Brain microvascular endothelial cell (primary cell): Measurements from ENCODE around the gene SLC22A12.

Experiments used
- DNase-seq: peaks from one replicate; pipeline ENCODE4 v3.0.0-alpha.2; 2020
- H3K27ac ChIP-seq: fragments of 250-450 bp; sonication (Bioruptor Pico); 2 replicates; pipeline ENCODE4 v1.5.1; 2020; ENCODE audit warnings: mild to moderate bottlenecking, moderate library complexity
- H3K27me3 ChIP-seq: fragments of 250-450 bp; sonication (Bioruptor Pico); replicated peaks from 2 replicates; pipeline ENCODE4 v1.5.1; 2020; ENCODE audit warnings: mild to moderate bottlenecking
- H3K36me3 ChIP-seq: fragments of 250-450 bp; sonication (Bioruptor Pico); replicated peaks from 2 replicates; pipeline ENCODE4 v1.5.1; 2020; ENCODE audit warnings: mild to moderate bottlenecking
- H3K4me3 ChIP-seq: 2 replicates; pipeline ENCODE4 v1.5.1; 2011; ENCODE audit warnings: low read depth, mild to moderate bottlenecking, control low read depth, low read length, moderate library complexity
- CTCF ChIP-seq: IDR thresholded peaks from 2 replicates; pipeline ENCODE4 v1.5.1; 2011; ENCODE audit warnings: low read depth, mild to moderate bottlenecking, moderate library complexity, low read length, control low read depth, inconsistent platforms; ENCODE audit errors: missing control alignments
- in situ Hi-C: cut with HindIII; loops from 2 replicates; pipeline ENCODE4 v1.10.0; 2017; ENCODE audit warnings: low sequenced_read_pairs, low pct_ligation_motif_present

Gene SLC22A12

GRCh38 chr11:64603411-64604110 is 12.5 kb downstream of the SLC22A12 start:
- H3K4me3 ChIP-seq, result no peak overlapping the region
- in situ Hi-C loops, result no loop called here
- H3K36me3 ChIP-seq, result no peaks in the 10 kb centered on the region
- H3K27me3 ChIP-seq, result peaks cover 13% of the 10 kb centered on the region
- no peak overlapping the region for H3K27ac ChIP-seq
- DNase-seq, result no peak
- TF ChIP-seq CTCF, result no peak

- DNase-seq, result no peak
- no peak for TF ChIP-seq CTCF
- in situ Hi-C loops, result no loop called here
- Histone ChIP-seq H3K27me3 (peaks cover 16% of the 10 kb centered on the region), H3K36me3 (no peaks in the 10 kb centered on the region), H3K27ac (no peak overlapping the region), H3K4me3 (no peak overlapping the region)
Measured at GRCh38 chr11:64604458-64605243, 13.6 kb downstream of the SLC22A12 start.

- DNase-seq, result no peak
- H3K4me3 ChIP-seq, result no peak overlapping the region
- no peak for TF ChIP-seq CTCF
- H3K27me3 ChIP-seq, result peaks cover 16% of the 10 kb centered on the region
- no peaks in the 10 kb centered on the region for H3K36me3 ChIP-seq
- no peak overlapping the region for H3K27ac ChIP-seq
- in situ Hi-C loops, result no loop called here
Measured at GRCh38 chr11:64605244-64605560, 14.2 kb downstream of the SLC22A12 start.

- peaks cover 16% of the 10 kb centered on the region for H3K27me3 ChIP-seq
- in situ Hi-C loops, result no loop called here
- no peak for TF ChIP-seq CTCF
- no peak overlapping the region for H3K4me3 ChIP-seq
- H3K36me3 ChIP-seq, result no peaks in the 10 kb centered on the region
- no peak for DNase-seq
- H3K27ac ChIP-seq, result no peak overlapping the region
Measured at GRCh38 chr11:64605656-64606585, 14.9 kb downstream of the SLC22A12 start.

- no peaks in the 10 kb centered on the region for H3K36me3 ChIP-seq
- peaks cover 16% of the 10 kb centered on the region for H3K27me3 ChIP-seq
- no peak for TF ChIP-seq CTCF
- DNase-seq, result no peak
- H3K4me3 ChIP-seq, result no peak overlapping the region
- no peak overlapping the region for H3K27ac ChIP-seq
- in situ Hi-C loops, result no loop called here
Measured at GRCh38 chr11:64606796-64607380, 15.9 kb downstream of the SLC22A12 start.
